K562 (cell line): ENCODE measurements around the gene FCAMR. TPM values are rescaled to one million over a fixed set of nuclear protein-coding genes. Genes with fewer than 3 reads are reported as not detected.

ENCODE experiments used
- ATAC-seq: fragments of 200-7000 bp; cut with Tn5 transposase; 3 replicates; pipeline ENCODE4 v1.9.1; 2020; ENCODE audit warnings: moderate library complexity
- BruUV-seq: library from RNA; stranded (reverse); fragments of 400-500 nt; replicated peaks from 2 replicates; lab custom pipeline; 2021; lab: Mats Ljungman, UMichigan
- CTCF ChIA-PET: fragments of 300-600 bp; formaldehyde crosslinking; extraction: SDS; loops from one replicate; lab custom pipeline; 2021; ENCODE audit warnings: low intra/inter-chr PET ratio; lab: Yijun Ruan, JAX
- POLR2A ChIA-PET: fragments of 300-600, 350-650 bp; sonication (Branson Sonifier 250); formaldehyde crosslinking; extraction: SDS; loops from one replicate; lab custom pipeline; 2021; ENCODE audit warnings: antibody characterized with exemption, inconsistent platforms; lab: Yijun Ruan, JAX
- DNase-seq, 4 experiments: peaks; one replicate each; pipeline versions ENCODE4 v3.0.0 to v3.0.0-alpha.2; 2011 to 2018; ENCODE audit warnings: low spot score in 3 of 4, mixed read lengths in 3 of 4; ENCODE audit errors: extremely low read depth in 1 of 4
- FAIRE-seq: peaks from 2 replicates; lab custom pipeline; 2011; peaks lifted over from hg19 to GRCh38; lab: Jason Lieb, UNC
- H2AFZ ChIP-seq: 2 replicates; pipeline ENCODE4 v1.6.0; 2011; ENCODE audit warnings: low read depth, low read length, control low read depth, inconsistent platforms
- H3K27ac ChIP-seq: fragments of 200-600 bp; 3 replicates; pipeline ENCODE4 v1.8.0; 2011; ENCODE audit warnings: low read depth, mild to moderate bottlenecking, control low read depth, inconsistent platforms, low read length, moderate library complexity, mixed read lengths; ENCODE audit errors: extremely low read depth
- H3K27me3 ChIP-seq, 2 experiments: fragments of 300-600 bp in 1 of 2; 2 replicates in 1 of 2; 3 replicates in 1 of 2; pipeline versions ENCODE4 v1.6.0 to v1.8.0; 2011; ENCODE audit warnings: inconsistent platforms in 2 of 2, low read length in 2 of 2, mild to moderate bottlenecking in 1 of 2, mixed read lengths in 1 of 2, moderate library complexity in 1 of 2; ENCODE audit not compliant: control insufficient read depth in 2 of 2, insufficient read depth in 2 of 2
- H3K36me3 ChIP-seq: fragments of 300-600 bp; 3 replicates; pipeline ENCODE4 v1.8.0; 2011; ENCODE audit warnings: mild to moderate bottlenecking, low read length, inconsistent platforms; ENCODE audit not compliant: control insufficient read depth, insufficient read depth
- H3K4me1 ChIP-seq, 2 experiments: fragments of 200-600 bp in 1 of 2; replicated peaks in 1 of 2; 2 replicates in 1 of 2; 3 replicates in 1 of 2; pipeline versions ENCODE4 v1.5.1 to v1.8.0; 2011; ENCODE audit warnings: inconsistent platforms in 2 of 2, low read length in 2 of 2, mild to moderate bottlenecking in 1 of 2, mixed read lengths in 1 of 2, moderate library complexity in 1 of 2; ENCODE audit not compliant: control insufficient read depth in 2 of 2, insufficient read depth in 2 of 2
- H3K4me2 ChIP-seq: 2 replicates; pipeline ENCODE4 v1.6.1; 2011; ENCODE audit warnings: low read length, control low read depth, inconsistent platforms, mixed read lengths; ENCODE audit not compliant: insufficient read depth
- H3K4me3 ChIP-seq: fragments of 200-600 bp; sonication (generic), shearing (Covaris generic); 2 replicates; pipeline ENCODE4 v1.5.1; 2016; ENCODE audit warnings: control low read depth, inconsistent platforms
- H3K79me2 ChIP-seq: fragments of 200-600 bp; 3 replicates; pipeline ENCODE4 v1.8.0; 2011; ENCODE audit warnings: low read length, inconsistent platforms; ENCODE audit not compliant: control insufficient read depth, insufficient read depth
- H3K9ac ChIP-seq, 2 experiments: 2 replicates each; pipeline versions ENCODE4 v1.6.0 to v1.6.1; 2011; ENCODE audit warnings: low read depth in 2 of 2, low read length in 2 of 2, control low read depth in 1 of 2, inconsistent platforms in 1 of 2, mild to moderate bottlenecking in 1 of 2, mixed read lengths in 1 of 2; ENCODE audit not compliant: insufficient read depth in 1 of 2
- H3K9me1 ChIP-seq: one replicate; pipeline ENCODE4 v1.6.0; 2011; ENCODE audit warnings: inconsistent platforms, mild to moderate bottlenecking, low read length, moderate library complexity; ENCODE audit not compliant: control insufficient read depth, insufficient read depth
- H3K9me3 ChIP-seq: replicated peaks from 2 replicates; pipeline ENCODE4 v1.5.1; 2011; ENCODE audit warnings: low read depth, low read length, inconsistent platforms; ENCODE audit not compliant: control insufficient read depth, insufficient read depth
- H4K20me1 ChIP-seq: replicated peaks from 2 replicates; pipeline ENCODE4 v1.6.1; 2011; ENCODE audit warnings: low read length, inconsistent platforms, mixed read lengths; ENCODE audit not compliant: control insufficient read depth, insufficient read depth
- BRD9 ChIP-seq: fragments of 450-650 bp; IDR thresholded peaks from 2 replicates; pipeline ENCODE4 v1.6.1; 2018; ENCODE audit warnings: low read depth; ENCODE audit not compliant: partially characterized antibody
- CBFA2T2 ChIP-seq: fragments of 450-650 bp; conservative IDR thresholded peaks from 2 replicates; pipeline ENCODE4 v1.6.1; 2017; ENCODE audit warnings: mild to moderate bottlenecking
- MYBL2 ChIP-seq, 2 experiments: fragments of 450-650 bp in 1 of 2; sonication (generic) in 1 of 2; formaldehyde crosslinking in 1 of 2; IDR thresholded peaks; 2 replicates each; pipeline versions ENCODE4 v1.6.1 to v1.8.1; 2017 to 2022; ENCODE audit warnings: borderline replicate concordance in 1 of 2, inconsistent platforms in 1 of 2, low read depth in 1 of 2, mild to moderate bottlenecking in 1 of 2, missing genetic modification reagents in 1 of 2, moderate library complexity in 1 of 2
- PHB2 ChIP-seq: fragments of 450-650 bp; IDR thresholded peaks from 2 replicates; pipeline ENCODE4 v1.6.1; 2017; ENCODE audit warnings: low read depth
- TAL1 ChIP-seq: fragments of 450-650 bp; IDR thresholded peaks from 2 replicates; pipeline ENCODE4 v1.6.1; 2016; ENCODE audit warnings: mild to moderate bottlenecking
- ZNF79 ChIP-seq: fragments of 250-450 bp; sonication (Bioruptor Pico); IDR thresholded peaks from 2 replicates; pipeline ENCODE4 v1.4.0; 2020; ENCODE audit warnings: low read depth, mild to moderate bottlenecking, moderate library complexity
- WGBS: fragments of 100-300 bp; shearing (Covaris generic); methylation state at CpG from one replicate; pipeline ENCODE4 v1.1.6; 2016; ENCODE audit warnings: low coverage, mixed read lengths; ENCODE audit not compliant: insufficient coverage; ENCODE audit errors: missing lambda C conversion rate; 5-methylcytosine and 5-hydroxymethylcytosine counted together
- in situ Hi-C: fragments of 300-500 bp; cut with MboI; formaldehyde crosslinking; loops from 4 replicates; pipeline ENCODE4 v1.15.0; 2018; ENCODE audit warnings: inconsistent platforms, mixed read lengths
- intact Hi-C: fragments of 100-400 bp; cut with micrococcal nuclease; formaldehyde crosslinking; loops from 2 replicates; pipeline ENCODE4 v1.14.2; 2022
- polyA plus RNA-seq, 8 experiments: library from polyadenylated mRNA; depleted of rRNA in 4 of 8; stranded (reverse) in 5 of 8; unstranded in 3 of 8; fragments of >200 nt; fragmentation: Nextera tagmentation in 2 of 8; fragmentation: Illumina TruSeq in 1 of 8; extraction: Ambion mirVana in 2 of 8; extraction: Trizol in 1 of 8; gene quantifications; 2 replicates each; pipeline versions ENCODE4 v1.2.1 to v1.2.3, GENCODE V29; 2011 to 2014; ENCODE audit warnings: inconsistent platforms in 1 of 8, missing spikeins in 1 of 8
- total RNA-seq, 7 experiments: library from RNA; depleted of rRNA in 6 of 7; stranded (reverse); fragments of >200 nt in 6 of 7; fragmentation: Illumina TruSeq in 2 of 7; extraction: Trizol in 2 of 7; gene quantifications; 2 replicates each; pipeline versions ENCODE4 v1.2.1 to v1.2.3, GENCODE V29; 2011 to 2021; ENCODE audit warnings: low replicate concordance in 1 of 7
- TF ChIP-seq, protein P1 (sequence below), 2 experiments: IDR thresholded peaks in 1 of 2; conservative IDR thresholded peaks in 1 of 2; 2 replicates each; pipeline ENCODE4 v1.6.1; 2016; ENCODE audit warnings: low read depth in 2 of 2, mild to moderate bottlenecking in 1 of 2, missing compliant biosample characterization in 1 of 2, missing genetic modification characterization in 1 of 2, moderate library complexity in 1 of 2

Gene FCAMR
- total and polyA plus RNA-seq, 9 of the 15 experiments (the other 6 are each of a cell fraction or from before 2014, with no cell fraction given) = not detected

DNA sequence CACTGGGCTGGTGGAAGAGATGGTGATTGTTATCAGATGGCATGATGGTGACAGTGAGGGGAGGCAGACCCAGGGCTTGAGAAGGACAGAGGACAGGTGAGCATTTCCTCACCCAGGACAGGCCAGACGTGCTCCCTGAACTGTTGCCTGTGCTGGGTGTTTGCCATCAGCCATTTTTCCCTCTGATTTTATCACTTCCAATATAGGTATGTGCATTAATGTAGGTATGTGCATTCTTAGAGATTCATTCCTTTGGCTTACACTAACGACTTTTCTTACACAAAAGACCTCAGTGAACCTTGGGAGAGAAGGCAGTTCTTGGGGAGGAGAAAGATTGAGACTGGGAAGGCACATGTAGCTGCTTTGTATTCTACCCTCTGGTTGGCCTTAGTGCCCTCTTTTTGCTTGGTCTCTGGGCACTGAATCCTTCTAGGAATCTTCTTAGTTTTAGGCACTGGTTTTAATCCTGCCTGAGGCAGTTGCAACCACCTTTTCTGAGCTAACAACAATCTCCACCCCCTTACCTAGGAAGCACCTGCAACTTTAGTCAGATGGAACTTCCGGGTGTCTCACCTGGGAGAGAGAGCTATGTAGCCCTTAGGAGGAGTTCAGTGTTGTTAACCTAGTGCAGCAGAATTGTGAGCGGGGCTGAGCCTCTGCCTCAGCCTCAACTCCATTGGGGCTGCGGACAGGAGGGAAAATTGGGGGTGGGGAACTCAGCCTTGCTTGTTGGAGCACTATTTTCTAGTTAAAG lies 31.4 kb upstream of the FCAMR start:
- Histone ChIP-seq H3K36me3 (no peaks in the 10 kb centered on the region), H3K9me3 (no peaks in the 10 kb centered on the region), H4K20me1 (no peaks in the 10 kb centered on the region), H3K4me2 (no peak overlapping the region), H3K27me3 (no peaks in the 10 kb centered on the region), H3K4me3 (no peak overlapping the region), H3K27ac (no peak overlapping the region), H2AFZ (no peak overlapping the region), H3K9me1 (no peaks in the 10 kb centered on the region), H3K4me1 (peaks cover 5 to 30% of the 10 kb centered on the region in 2 experiments; a peak in 4 of 5 replicates), H3K9ac (no peak overlapping the region), H3K79me2 (no peaks in the 10 kb centered on the region)
- intact Hi-C loops = no loop called here
- ChIA-PET POLR2A (interaction anchor here (0.8 to 1.1 kb wide), 3 partner anchors 9 to 18 kb away, joined by 3 read pairs; no protein-coding TSS in a partner anchor), CTCF (no interaction called here)
- no TSS peak for BruUV-seq
- in situ Hi-C loops = no loop called here
- ATAC-seq (no peak), FAIRE-seq (no peak), DNase-seq (no peak)
- TF ChIP-seq PHB2 (no peak), ZNF79 (peak; percentile 94)
- 68% methylated on average over 5 of the region's 5 CpGs for WGBS

DNA sequence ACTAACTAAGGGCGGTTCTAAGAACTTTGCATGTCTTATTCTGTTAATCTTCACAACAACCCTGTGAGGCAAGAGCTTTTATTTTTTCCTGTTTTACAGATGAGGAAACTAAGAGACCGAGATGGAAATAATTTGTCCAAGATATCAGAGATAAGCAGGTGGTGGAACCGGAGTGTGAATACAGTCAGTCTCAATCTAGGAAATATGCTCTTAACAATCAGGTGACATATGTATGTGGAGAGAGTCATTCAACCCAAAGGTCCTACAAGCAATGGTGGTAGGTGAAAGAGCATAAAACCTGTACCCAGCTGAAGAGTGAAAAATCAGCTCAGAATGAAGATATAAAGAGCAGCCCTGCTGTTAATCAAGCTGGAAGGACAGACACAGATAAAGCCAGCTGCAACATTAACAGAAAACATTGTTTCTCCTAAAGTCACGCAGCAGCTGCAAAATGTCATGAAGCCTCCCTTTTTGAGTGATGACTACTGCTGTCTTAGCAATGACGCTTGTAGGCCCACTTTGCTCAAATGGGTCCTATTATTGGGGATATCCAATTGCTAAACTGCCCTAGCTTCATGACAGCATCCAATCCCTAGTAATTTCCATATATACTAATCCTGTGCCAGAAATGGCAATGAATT lies 30.5 kb upstream of the FCAMR start:
- no peaks in the 10 kb centered on the region for H3K36me3 ChIP-seq
- peaks cover 5 to 28% of the 10 kb centered on the region in 2 experiments; a peak in 4 of 5 replicates for H3K4me1 ChIP-seq
- peak overlapping the region; percentile 8; the same call in 1 of the 2 replicates for H2AFZ ChIP-seq
- H4K20me1 ChIP-seq = no peaks in the 10 kb centered on the region
- no TSS peak for BruUV-seq
- no peak for ATAC-seq
- H3K27me3 ChIP-seq = no peaks in the 10 kb centered on the region
- no peak for FAIRE-seq
- no peak for DNase-seq
- intact Hi-C loops (no loop called here), in situ Hi-C loops (no loop called here)
- H3K79me2 ChIP-seq = no peaks in the 10 kb centered on the region
- no peaks in the 10 kb centered on the region for H3K9me3 ChIP-seq
- no peak overlapping the region for H3K4me2 ChIP-seq
- H3K4me3 ChIP-seq = no peak overlapping the region
- POLR2A ChIA-PET = interaction anchor here (0.6 kb wide), 1 partner anchor 40 kb away, joined by 3 read pairs; no protein-coding TSS in a partner anchor
- 39% methylated on average over 5 of the region's 5 CpGs for WGBS
- H3K9me1 ChIP-seq = no peaks in the 10 kb centered on the region
- H3K9ac ChIP-seq = no peak overlapping the region
- no peak overlapping the region for H3K27ac ChIP-seq
- CTCF ChIA-PET = no interaction called here
- TF ChIP-seq CBFA2T2 (peak; percentile 33; the same call in 1 of the 2 replicates), MYBL2 (IDR thresholded peaks at IDR 0.05; ENCODE audit: low read depth) (no peak), MYBL2 (CRISPR knock-in tag; IDR thresholded peaks at IDR 0.05; ENCODE audit: borderline replicate concordance) (no peak), BRD9 (no peak), TAL1 (0 out of 2 replicates have a peak, but pooled peaks have one; percentile 8)
- TF ChIP-seq, protein P1, sequence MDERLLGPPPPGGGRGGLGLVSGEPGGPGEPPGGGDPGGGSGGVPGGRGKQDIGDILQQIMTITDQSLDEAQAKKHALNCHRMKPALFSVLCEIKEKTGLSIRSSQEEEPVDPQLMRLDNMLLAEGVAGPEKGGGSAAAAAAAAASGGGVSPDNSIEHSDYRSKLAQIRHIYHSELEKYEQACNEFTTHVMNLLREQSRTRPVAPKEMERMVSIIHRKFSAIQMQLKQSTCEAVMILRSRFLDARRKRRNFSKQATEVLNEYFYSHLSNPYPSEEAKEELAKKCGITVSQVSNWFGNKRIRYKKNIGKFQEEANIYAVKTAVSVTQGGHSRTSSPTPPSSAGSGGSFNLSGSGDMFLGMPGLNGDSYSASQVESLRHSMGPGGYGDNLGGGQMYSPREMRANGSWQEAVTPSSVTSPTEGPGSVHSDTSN (CRISPR knock-in tag; IDR thresholded peaks at IDR 0.05; ENCODE audit: low read depth) = no peak
- TF ChIP-seq, protein P1 (tag; conservative IDR thresholded peaks at IDR 0.05; ENCODE audit: low read depth) = peak; percentile 69
